HEK293 (cell line): ENCODE measurements around the gene COX20.

Experiments used
- CTCF ChIA-PET: fragments of 350-600 bp; formaldehyde crosslinking; extraction: SDS; loops from one replicate; lab custom pipeline; 2021; ENCODE audit warnings: antibody characterized with exemption; lab: Yijun Ruan, JAX
- POLR2A ChIA-PET: fragments of 300-600 bp; formaldehyde crosslinking; extraction: SDS; loops from one replicate; lab custom pipeline; 2020; ENCODE audit warnings: antibody characterized with exemption, inconsistent platforms; lab: Yijun Ruan, JAX
- H3K27ac ChIP-seq: fragments of 200-500 bp; sonication (Bioruptor generic); 2 replicates; pipeline ENCODE4 v1.5.1; 2014; ENCODE audit warnings: low read depth, low read length, control low read depth, inconsistent platforms; ENCODE audit errors: extremely low read depth
- H3K36me3 ChIP-seq, 2 experiments: fragments of 200-500 bp in 1 of 2; sonication (Bioruptor generic) in 1 of 2; 1 replicate in 1 of 2; 2 replicates in 1 of 2; pipeline ENCODE4 v1.5.1; 2014 to 2017; ENCODE audit warnings: inconsistent platforms in 2 of 2, low read length in 2 of 2; ENCODE audit not compliant: control insufficient read depth in 2 of 2, insufficient read depth in 1 of 2
- H3K4me1 ChIP-seq: fragments of 200-500 bp; sonication (Bioruptor generic); 2 replicates; pipeline ENCODE4 v1.5.1; 2014; ENCODE audit warnings: mild to moderate bottlenecking, low read length, inconsistent platforms; ENCODE audit not compliant: control insufficient read depth, insufficient read depth
- H3K4me3 ChIP-seq: 2 replicates; pipeline ENCODE4 v1.5.1; 2011; ENCODE audit warnings: low read depth, mild to moderate bottlenecking, control low read depth, low read length, moderate library complexity
- H3K9me3 ChIP-seq: fragments of 200-500 bp; sonication (Bioruptor generic); 2 replicates; pipeline ENCODE4 v1.5.1; 2014; ENCODE audit warnings: low read depth, low read length, inconsistent platforms; ENCODE audit not compliant: control insufficient read depth, insufficient read depth
- BCL11A ChIP-seq: fragments of 450-650 bp; formaldehyde crosslinking; IDR thresholded peaks from 2 replicates; pipeline ENCODE4 v1.5.1; 2016; ENCODE audit warnings: low read depth, missing biosample characterization, missing genetic modification characterization
- EGR2 ChIP-seq: fragments of 450-650 bp; formaldehyde crosslinking; IDR thresholded peaks from 2 replicates; pipeline ENCODE4 v1.5.1; 2016; ENCODE audit warnings: low read depth, missing biosample characterization, missing genetic modification characterization
- HOXD13 ChIP-seq: sonication (generic); formaldehyde crosslinking; IDR thresholded peaks from 2 replicates; pipeline ENCODE4 v1.8.0; 2022; ENCODE audit warnings: missing genetic modification reagents, borderline replicate concordance
- KLF16 ChIP-seq: fragments of 450-650 bp; formaldehyde crosslinking; IDR thresholded peaks from 2 replicates; pipeline ENCODE4 v1.5.1; 2017; ENCODE audit warnings: missing biosample characterization, missing genetic modification characterization
- KLF9 ChIP-seq: fragments of 450-650 bp; formaldehyde crosslinking; IDR thresholded peaks from 2 replicates; pipeline ENCODE4 v1.5.1; 2016; ENCODE audit warnings: missing biosample characterization, missing genetic modification characterization, low read depth
- MYNN ChIP-seq: fragments of 450-650 bp; formaldehyde crosslinking; IDR thresholded peaks from 2 replicates; pipeline ENCODE4 v1.5.1; 2016; ENCODE audit warnings: missing biosample characterization, missing genetic modification characterization, borderline replicate concordance
- SP3 ChIP-seq: fragments of 450-650 bp; formaldehyde crosslinking; IDR thresholded peaks from 2 replicates; pipeline ENCODE4 v1.5.1; 2016; ENCODE audit warnings: missing biosample characterization, missing genetic modification characterization
- TRIM28 ChIP-seq: IDR thresholded peaks from 2 replicates; pipeline ENCODE4 v1.6.1; 2011; ENCODE audit warnings: low read length, control low read depth, borderline replicate concordance
- YY2 ChIP-seq: fragments of 450-650 bp; formaldehyde crosslinking; IDR thresholded peaks from 2 replicates; pipeline ENCODE4 v1.5.1; 2016; ENCODE audit warnings: missing biosample characterization, missing genetic modification characterization
- ZBTB1 ChIP-seq: fragments of 450-650 bp; formaldehyde crosslinking; IDR thresholded peaks from 2 replicates; pipeline ENCODE4 v1.5.1; 2016; ENCODE audit warnings: missing biosample characterization, missing genetic modification characterization
- ZBTB21 ChIP-seq: fragments of 450-650 bp; formaldehyde crosslinking; IDR thresholded peaks from 2 replicates; pipeline ENCODE4 v1.5.1; 2017; ENCODE audit warnings: missing biosample characterization, missing genetic modification characterization
- ZNF112 ChIP-seq: fragments of 450-650 bp; formaldehyde crosslinking; IDR thresholded peaks from 2 replicates; pipeline ENCODE4 v1.5.0; 2017; ENCODE audit warnings: missing biosample characterization, missing genetic modification characterization
- ZNF558 ChIP-seq: fragments of 450-650 bp; formaldehyde crosslinking; IDR thresholded peaks from 2 replicates; pipeline ENCODE4 v1.5.1; 2016; ENCODE audit warnings: missing biosample characterization, missing genetic modification characterization
- ZNF596 ChIP-seq: fragments of 450-650 bp; IDR thresholded peaks from 2 replicates; pipeline ENCODE4 v1.5.0; 2018; ENCODE audit warnings: missing biosample characterization, mild to moderate bottlenecking, missing genetic modification characterization, moderate library complexity
- ZNF660 ChIP-seq: fragments of 450-650 bp; IDR thresholded peaks from 2 replicates; pipeline ENCODE4 v1.5.1; 2018; ENCODE audit warnings: missing biosample characterization, mild to moderate bottlenecking, missing genetic modification characterization
- ZNF664 ChIP-seq: fragments of 450-650 bp; formaldehyde crosslinking; IDR thresholded peaks from 2 replicates; pipeline ENCODE4 v1.5.1; 2016; ENCODE audit warnings: missing biosample characterization, missing genetic modification characterization
- ZNF792 ChIP-seq: fragments of 450-650 bp; formaldehyde crosslinking; IDR thresholded peaks from 2 replicates; pipeline ENCODE4 v1.5.1; 2016; ENCODE audit warnings: missing biosample characterization, missing genetic modification characterization
- ZSCAN30 ChIP-seq: fragments of 450-650 bp; IDR thresholded peaks from 2 replicates; pipeline ENCODE4 v1.5.1; 2018; ENCODE audit warnings: missing biosample characterization, mild to moderate bottlenecking, missing genetic modification characterization, moderate library complexity
- TF ChIP-seq, protein P1 (sequence below): sonication (generic); formaldehyde crosslinking; IDR thresholded peaks from 2 replicates; pipeline ENCODE4 v1.8.1; 2022; ENCODE audit warnings: mild to moderate bottlenecking, moderate library complexity, missing genetic modification reagents
- TF ChIP-seq, protein P2 (sequence below): fragments of 450-650 bp; formaldehyde crosslinking; IDR thresholded peaks from 2 replicates; pipeline ENCODE4 v1.5.1; 2016; ENCODE audit warnings: missing biosample characterization, missing genetic modification characterization
- TF ChIP-seq, protein P3 (sequence below): fragments of 450-650 bp; formaldehyde crosslinking; IDR thresholded peaks from 2 replicates; pipeline ENCODE4 v1.5.1; 2016; ENCODE audit warnings: missing biosample characterization, missing genetic modification characterization
- TF ChIP-seq, protein P4 (sequence below): fragments of 450-650 bp; formaldehyde crosslinking; IDR thresholded peaks from 2 replicates; pipeline ENCODE4 v1.5.1; 2016; ENCODE audit warnings: missing biosample characterization, missing genetic modification characterization
- TF ChIP-seq, protein P5 (sequence below): fragments of 450-650 bp; formaldehyde crosslinking; IDR thresholded peaks from 2 replicates; pipeline ENCODE4 v1.5.1; 2016; ENCODE audit warnings: missing biosample characterization, missing genetic modification characterization
- TF ChIP-seq, protein P6 (sequence below): fragments of 450-650 bp; formaldehyde crosslinking; IDR thresholded peaks from 2 replicates; pipeline ENCODE4 v1.5.1; 2016; ENCODE audit warnings: missing biosample characterization, missing genetic modification characterization

COX20 gene

DNA sequence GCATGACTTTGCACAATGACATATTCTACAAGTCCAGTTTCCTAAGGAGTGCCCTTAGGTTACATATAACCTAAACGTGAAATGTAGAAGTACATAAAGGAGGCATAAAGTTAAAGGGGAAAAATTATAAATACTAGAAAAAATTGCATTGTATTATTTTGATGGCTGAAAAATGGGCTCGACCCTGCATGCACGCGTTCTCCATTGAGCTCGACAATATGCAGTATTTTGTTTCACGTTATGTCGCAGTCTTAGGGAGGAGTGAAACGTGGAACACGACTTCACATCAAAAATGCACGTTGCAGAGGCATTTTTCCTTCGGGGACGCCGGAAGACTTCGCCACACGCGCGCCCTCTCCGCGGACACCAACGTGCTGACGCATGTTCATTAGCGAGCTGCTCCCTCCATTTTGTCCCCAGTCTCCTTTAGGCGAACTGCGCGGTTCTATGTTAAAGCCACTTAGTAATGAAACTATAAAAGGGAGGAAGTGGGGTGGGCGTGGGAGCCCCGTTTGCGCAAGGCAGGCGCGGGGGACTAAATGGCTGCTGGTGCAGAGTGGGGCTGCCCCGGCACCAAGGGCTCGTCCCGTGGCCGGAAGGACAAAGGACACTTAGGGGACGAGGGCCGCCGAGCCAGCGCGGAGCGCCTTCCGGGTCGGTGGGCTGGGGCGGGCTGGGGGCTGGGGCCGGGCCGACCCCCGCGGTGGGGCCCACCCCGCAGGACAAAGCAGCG is 749 bp upstream of the COX20 start:
- Histone ChIP-seq H3K4me1 (peaks cover 10% of the 10 kb centered on the region; the same call in 1 of the 2 replicates), H3K27ac (peak overlapping the region; percentile 99), H3K36me3 (peaks cover 0 to 11% of the 10 kb centered on the region in 2 experiments; a peak in 2 of 3 replicates), H3K4me3 (peak overlapping the region; percentile 91), H3K9me3 (no peaks in the 10 kb centered on the region)
- ChIA-PET CTCF (interaction anchor here (0.5 to 2.2 kb wide), 8 partner anchors 12 to 234 kb away, joined by 3 to 11 read pairs (median 4); partner anchors contain the start of gene HNRNPU), POLR2A (interaction anchor here (0.8 to 4.9 kb wide), 12 partner anchors 13 to 383 kb away, joined by 3 to 98 read pairs (median 7); partner anchors contain the start of genes ADSS2 and HNRNPU)
- TF ChIP-seq, protein P1, sequence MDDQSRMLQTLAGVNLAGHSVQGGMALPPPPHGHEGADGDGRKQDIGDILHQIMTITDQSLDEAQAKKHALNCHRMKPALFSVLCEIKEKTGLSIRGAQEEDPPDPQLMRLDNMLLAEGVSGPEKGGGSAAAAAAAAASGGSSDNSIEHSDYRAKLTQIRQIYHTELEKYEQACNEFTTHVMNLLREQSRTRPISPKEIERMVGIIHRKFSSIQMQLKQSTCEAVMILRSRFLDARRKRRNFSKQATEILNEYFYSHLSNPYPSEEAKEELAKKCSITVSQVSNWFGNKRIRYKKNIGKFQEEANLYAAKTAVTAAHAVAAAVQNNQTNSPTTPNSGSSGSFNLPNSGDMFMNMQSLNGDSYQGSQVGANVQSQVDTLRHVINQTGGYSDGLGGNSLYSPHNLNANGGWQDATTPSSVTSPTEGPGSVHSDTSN (CRISPR knock-in tag) = peak; percentile 22; the same call in 1 of the 2 replicates
- TF ChIP-seq ZBTB21 = peak; percentile 9; the same call in 1 of the 2 replicates
- peak; percentile 83 for TF ChIP-seq EGR2
- TF ChIP-seq, protein P2, sequence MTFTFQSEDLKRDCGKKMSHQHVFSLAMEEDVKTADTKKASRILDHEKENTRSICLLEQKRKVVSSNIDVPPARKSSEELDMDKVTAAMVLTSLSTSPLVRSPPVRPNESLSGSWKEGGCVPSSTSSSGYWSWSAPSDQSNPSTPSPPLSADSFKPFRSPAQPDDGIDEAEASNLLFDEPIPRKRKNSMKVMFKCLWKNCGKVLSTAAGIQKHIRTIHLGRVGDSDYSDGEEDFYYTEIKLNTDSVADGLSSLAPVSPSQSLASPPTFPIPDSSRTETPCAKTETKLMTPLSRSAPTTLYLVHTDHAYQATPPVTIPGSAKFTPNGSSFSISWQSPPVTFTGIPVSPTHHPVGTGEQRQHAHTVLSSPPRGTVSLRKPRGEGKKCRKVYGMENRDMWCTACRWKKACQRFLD (tag by site-specific recombination) = no peak
- TF ChIP-seq SP3 (tag by site-specific recombination) = no peak
- TF ChIP-seq, protein P3, sequence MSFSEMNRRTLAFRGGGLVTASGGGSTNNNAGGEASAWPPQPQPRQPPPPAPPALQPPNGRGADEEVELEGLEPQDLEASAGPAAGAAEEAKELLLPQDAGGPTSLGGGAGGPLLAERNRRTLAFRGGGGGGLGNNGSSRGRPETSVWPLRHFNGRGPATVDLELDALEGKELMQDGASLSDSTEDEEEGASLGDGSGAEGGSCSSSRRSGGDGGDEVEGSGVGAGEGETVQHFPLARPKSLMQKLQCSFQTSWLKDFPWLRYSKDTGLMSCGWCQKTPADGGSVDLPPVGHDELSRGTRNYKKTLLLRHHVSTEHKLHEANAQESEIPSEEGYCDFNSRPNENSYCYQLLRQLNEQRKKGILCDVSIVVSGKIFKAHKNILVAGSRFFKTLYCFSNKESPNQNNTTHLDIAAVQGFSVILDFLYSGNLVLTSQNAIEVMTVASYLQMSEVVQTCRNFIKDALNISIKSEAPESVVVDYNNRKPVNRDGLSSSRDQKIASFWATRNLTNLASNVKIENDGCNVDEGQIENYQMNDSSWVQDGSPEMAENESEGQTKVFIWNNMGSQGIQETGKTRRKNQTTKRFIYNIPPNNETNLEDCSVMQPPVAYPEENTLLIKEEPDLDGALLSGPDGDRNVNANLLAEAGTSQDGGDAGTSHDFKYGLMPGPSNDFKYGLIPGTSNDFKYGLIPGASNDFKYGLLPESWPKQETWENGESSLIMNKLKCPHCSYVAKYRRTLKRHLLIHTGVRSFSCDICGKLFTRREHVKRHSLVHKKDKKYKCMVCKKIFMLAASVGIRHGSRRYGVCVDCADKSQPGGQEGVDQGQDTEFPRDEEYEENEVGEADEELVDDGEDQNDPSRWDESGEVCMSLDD (tag by site-specific recombination) = peak; percentile 91
- TF ChIP-seq TRIM28 = peak; percentile 70; the same call in 1 of the 2 replicates
- peak; percentile 77 for TF ChIP-seq HOXD13
- no peak for TF ChIP-seq MYNN (tag by site-specific recombination)
- TF ChIP-seq, protein P4, sequence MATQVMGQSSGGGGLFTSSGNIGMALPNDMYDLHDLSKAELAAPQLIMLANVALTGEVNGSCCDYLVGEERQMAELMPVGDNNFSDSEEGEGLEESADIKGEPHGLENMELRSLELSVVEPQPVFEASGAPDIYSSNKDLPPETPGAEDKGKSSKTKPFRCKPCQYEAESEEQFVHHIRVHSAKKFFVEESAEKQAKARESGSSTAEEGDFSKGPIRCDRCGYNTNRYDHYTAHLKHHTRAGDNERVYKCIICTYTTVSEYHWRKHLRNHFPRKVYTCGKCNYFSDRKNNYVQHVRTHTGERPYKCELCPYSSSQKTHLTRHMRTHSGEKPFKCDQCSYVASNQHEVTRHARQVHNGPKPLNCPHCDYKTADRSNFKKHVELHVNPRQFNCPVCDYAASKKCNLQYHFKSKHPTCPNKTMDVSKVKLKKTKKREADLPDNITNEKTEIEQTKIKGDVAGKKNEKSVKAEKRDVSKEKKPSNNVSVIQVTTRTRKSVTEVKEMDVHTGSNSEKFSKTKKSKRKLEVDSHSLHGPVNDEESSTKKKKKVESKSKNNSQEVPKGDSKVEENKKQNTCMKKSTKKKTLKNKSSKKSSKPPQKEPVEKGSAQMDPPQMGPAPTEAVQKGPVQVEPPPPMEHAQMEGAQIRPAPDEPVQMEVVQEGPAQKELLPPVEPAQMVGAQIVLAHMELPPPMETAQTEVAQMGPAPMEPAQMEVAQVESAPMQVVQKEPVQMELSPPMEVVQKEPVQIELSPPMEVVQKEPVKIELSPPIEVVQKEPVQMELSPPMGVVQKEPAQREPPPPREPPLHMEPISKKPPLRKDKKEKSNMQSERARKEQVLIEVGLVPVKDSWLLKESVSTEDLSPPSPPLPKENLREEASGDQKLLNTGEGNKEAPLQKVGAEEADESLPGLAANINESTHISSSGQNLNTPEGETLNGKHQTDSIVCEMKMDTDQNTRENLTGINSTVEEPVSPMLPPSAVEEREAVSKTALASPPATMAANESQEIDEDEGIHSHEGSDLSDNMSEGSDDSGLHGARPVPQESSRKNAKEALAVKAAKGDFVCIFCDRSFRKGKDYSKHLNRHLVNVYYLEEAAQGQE (tag by site-specific recombination) = peak; percentile 32; the same call in 1 of the 2 replicates
- peak; percentile 49 for TF ChIP-seq ZNF660 (tag by site-specific recombination)
- TF ChIP-seq BCL11A = peak; percentile 68; the same call in 1 of the 2 replicates
- 0 out of 2 replicates have a peak, but pooled peaks have one; percentile 3 for TF ChIP-seq ZNF558 (tag by site-specific recombination)
- TF ChIP-seq KLF16 = peak; percentile 12
- TF ChIP-seq, protein P5, sequence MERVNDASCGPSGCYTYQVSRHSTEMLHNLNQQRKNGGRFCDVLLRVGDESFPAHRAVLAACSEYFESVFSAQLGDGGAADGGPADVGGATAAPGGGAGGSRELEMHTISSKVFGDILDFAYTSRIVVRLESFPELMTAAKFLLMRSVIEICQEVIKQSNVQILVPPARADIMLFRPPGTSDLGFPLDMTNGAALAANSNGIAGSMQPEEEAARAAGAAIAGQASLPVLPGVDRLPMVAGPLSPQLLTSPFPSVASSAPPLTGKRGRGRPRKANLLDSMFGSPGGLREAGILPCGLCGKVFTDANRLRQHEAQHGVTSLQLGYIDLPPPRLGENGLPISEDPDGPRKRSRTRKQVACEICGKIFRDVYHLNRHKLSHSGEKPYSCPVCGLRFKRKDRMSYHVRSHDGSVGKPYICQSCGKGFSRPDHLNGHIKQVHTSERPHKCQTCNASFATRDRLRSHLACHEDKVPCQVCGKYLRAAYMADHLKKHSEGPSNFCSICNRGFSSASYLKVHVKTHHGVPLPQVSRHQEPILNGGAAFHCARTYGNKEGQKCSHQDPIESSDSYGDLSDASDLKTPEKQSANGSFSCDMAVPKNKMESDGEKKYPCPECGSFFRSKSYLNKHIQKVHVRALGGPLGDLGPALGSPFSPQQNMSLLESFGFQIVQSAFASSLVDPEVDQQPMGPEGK (tag by site-specific recombination) = peak; percentile 96; the same call in 1 of the 2 replicates
- TF ChIP-seq ZNF664 (tag by site-specific recombination) = peak; percentile 5; the same call in 1 of the 2 replicates
- TF ChIP-seq ZBTB1 = 0 out of 2 replicates have a peak, but pooled peaks have one; percentile 52
- TF ChIP-seq ZNF596 = 0 out of 2 replicates have a peak, but pooled peaks have one; percentile 52
- TF ChIP-seq YY2 (tag by site-specific recombination) = peak; percentile 32; the same call in 1 of the 2 replicates
- TF ChIP-seq ZNF792 = no peak
- peak; percentile 79 for TF ChIP-seq ZSCAN30 (tag by site-specific recombination)
- TF ChIP-seq ZNF112 (tag by site-specific recombination) = no peak
- peak; percentile 72 for TF ChIP-seq KLF9 (tag by site-specific recombination)
- TF ChIP-seq, protein P6, sequence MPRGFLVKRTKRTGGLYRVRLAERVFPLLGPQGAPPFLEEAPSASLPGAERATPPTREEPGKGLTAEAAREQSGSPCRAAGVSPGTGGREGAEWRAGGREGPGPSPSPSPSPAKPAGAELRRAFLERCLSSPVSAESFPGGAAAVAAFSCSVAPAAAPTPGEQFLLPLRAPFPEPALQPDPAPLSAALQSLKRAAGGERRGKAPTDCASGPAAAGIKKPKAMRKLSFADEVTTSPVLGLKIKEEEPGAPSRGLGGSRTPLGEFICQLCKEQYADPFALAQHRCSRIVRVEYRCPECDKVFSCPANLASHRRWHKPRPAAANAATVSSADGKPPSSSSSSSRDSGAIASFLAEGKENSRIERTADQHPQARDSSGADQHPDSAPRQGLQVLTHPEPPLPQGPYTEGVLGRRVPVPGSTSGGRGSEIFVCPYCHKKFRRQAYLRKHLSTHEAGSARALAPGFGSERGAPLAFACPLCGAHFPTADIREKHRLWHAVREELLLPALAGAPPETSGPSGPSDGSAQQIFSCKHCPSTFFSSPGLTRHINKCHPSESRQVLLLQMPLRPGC = no peak
